Measurements from ENCODE around the gene RAB28.

RAB28 gene

GRCh38 chr4:13515268-13515667 is 31.1 kb upstream of the RAB28 start:
- in situ Hi-C loops (cut with MboI; ENCODE audit: low pct_unique_long_range_greater_than_20kb, low sequenced_read_pairs): no loop called here
- DNase-seq: no peak

- in situ Hi-C loops (cut with MboI; ENCODE audit: low pct_unique_long_range_greater_than_20kb, low sequenced_read_pairs): no loop called here
- no peak for DNase-seq
Measured at GRCh38 chr4:13514722-13515121, 30.6 kb upstream of the RAB28 start.

GRCh38 chr4:13511101-13511500 is 27.0 kb upstream of the RAB28 start:
- no peak for DNase-seq
- in situ Hi-C loops (cut with MboI; ENCODE audit: low pct_unique_long_range_greater_than_20kb, low sequenced_read_pairs): no loop called here

GRCh38 chr4:13509442-13509841 is 25.3 kb upstream of the RAB28 start:
- in situ Hi-C loops (cut with MboI; ENCODE audit: low pct_unique_long_range_greater_than_20kb, low sequenced_read_pairs): no loop called here
- no peak for DNase-seq

- in situ Hi-C loops (cut with MboI; ENCODE audit: low pct_unique_long_range_greater_than_20kb, low sequenced_read_pairs): no loop called here
- DNase-seq: no peak
Measured at GRCh38 chr4:13504374-13504773, 20.2 kb upstream of the RAB28 start.

- DNase-seq: peak; percentile 52
- in situ Hi-C loops (cut with MboI; ENCODE audit: low pct_unique_long_range_greater_than_20kb, low sequenced_read_pairs): no loop called here
Measured at GRCh38 chr4:13498469-13498868, 14.3 kb upstream of the RAB28 start.

GRCh38 chr4:13496605-13497004 is 12.5 kb upstream of the RAB28 start:
- in situ Hi-C loops (cut with MboI; ENCODE audit: low pct_unique_long_range_greater_than_20kb, low sequenced_read_pairs): no loop called here
- peak; percentile 13 for DNase-seq

GRCh38 chr4:13495753-13496152 is 11.6 kb upstream of the RAB28 start:
- in situ Hi-C loops (cut with MboI; ENCODE audit: low pct_unique_long_range_greater_than_20kb, low sequenced_read_pairs): no loop called here
- no peak for DNase-seq

GRCh38 chr4:13493793-13494192 is 9.7 kb upstream of the RAB28 start:
- in situ Hi-C loops (cut with MboI; ENCODE audit: low pct_unique_long_range_greater_than_20kb, low sequenced_read_pairs): no loop called here
- peak; percentile 37 for DNase-seq

GRCh38 chr4:13492747-13493146 is 8.6 kb upstream of the RAB28 start:
- DNase-seq: no peak
- in situ Hi-C loops (cut with MboI; ENCODE audit: low pct_unique_long_range_greater_than_20kb, low sequenced_read_pairs): no loop called here

- DNase-seq: no peak
Measured at GRCh38 chr4:13484749-13485221, 645 bp upstream of the RAB28 start.

GRCh38 chr4:13483768-13484121 is 395 bp downstream of the RAB28 start:
- DNase-seq: peak; percentile 50
- in situ Hi-C loops (cut with MboI; ENCODE audit: low pct_unique_long_range_greater_than_20kb, low sequenced_read_pairs): no loop called here

More at GRCh38 chr4:13484749-13485221, 645 bp upstream of the RAB28 start:
- in situ Hi-C loops (cut with MboI; ENCODE audit: low pct_unique_long_range_greater_than_20kb, low sequenced_read_pairs): no loop called here

- peak; percentile 15 for DNase-seq
- in situ Hi-C loops (cut with MboI; ENCODE audit: low pct_unique_long_range_greater_than_20kb, low sequenced_read_pairs): no loop called here
Measured at GRCh38 chr4:13483136-13483767, 888 bp downstream of the RAB28 start.

- in situ Hi-C loops (cut with MboI; ENCODE audit: low pct_unique_long_range_greater_than_20kb, low sequenced_read_pairs): no loop called here
- DNase-seq: no peak
Measured at GRCh38 chr4:13481569-13481968, 2.6 kb downstream of the RAB28 start.

- DNase-seq: no peak
- in situ Hi-C loops (cut with MboI; ENCODE audit: low pct_unique_long_range_greater_than_20kb, low sequenced_read_pairs): no loop called here
Measured at GRCh38 chr4:13478707-13479106, 5.4 kb downstream of the RAB28 start.

- in situ Hi-C loops (cut with MboI; ENCODE audit: low pct_unique_long_range_greater_than_20kb, low sequenced_read_pairs): no loop called here
- DNase-seq: no peak
Measured at GRCh38 chr4:13478131-13478530, 6.0 kb downstream of the RAB28 start.

GRCh38 chr4:13476915-13477314 is 7.2 kb downstream of the RAB28 start:
- in situ Hi-C loops (cut with MboI; ENCODE audit: low pct_unique_long_range_greater_than_20kb, low sequenced_read_pairs): no loop called here
- DNase-seq: peak; percentile 43

GRCh38 chr4:13476152-13476551 is 8.0 kb downstream of the RAB28 start:
- DNase-seq: no peak
- in situ Hi-C loops (cut with MboI; ENCODE audit: low pct_unique_long_range_greater_than_20kb, low sequenced_read_pairs): no loop called here

GRCh38 chr4:13471400-13471799 is 12.7 kb downstream of the RAB28 start:
- no peak for DNase-seq
- in situ Hi-C loops (cut with MboI; ENCODE audit: low pct_unique_long_range_greater_than_20kb, low sequenced_read_pairs): no loop called here

GRCh38 chr4:13470379-13470778 is 13.8 kb downstream of the RAB28 start:
- in situ Hi-C loops (cut with MboI; ENCODE audit: low pct_unique_long_range_greater_than_20kb, low sequenced_read_pairs): no loop called here

GRCh38 chr4:13464973-13465372 is 19.2 kb downstream of the RAB28 start:
- in situ Hi-C loops (cut with MboI; ENCODE audit: low pct_unique_long_range_greater_than_20kb, low sequenced_read_pairs): no loop called here
- no peak for DNase-seq

More at GRCh38 chr4:13470379-13470778, 13.8 kb downstream of the RAB28 start:
- DNase-seq: no peak
